Heart left ventricle (tissue), 16 donors: Measurements from ENCODE around the gene MYO1E. TPM values are rescaled to one million over a fixed set of nuclear protein-coding genes. Genes with fewer than 3 reads are reported as not detected.

Experiments used
- ATAC-seq, 4 donors: fragments of 200-7000 bp; cut with Tn5 transposase; one replicate each; pipeline ENCODE4 v1.9.1; 2020 to 2022; ENCODE audit warnings: moderate library complexity in 4 of 4, mild to moderate bottlenecking in 3 of 4, moderate number of reproducible peaks in 1 of 4
- DNase-seq, 5 donors: peaks; one replicate each; pipeline ENCODE4 v3.0.0-alpha.2; 2020
- H3K27ac ChIP-seq, 12 donors: fragments of 200-600 bp; sonication (generic) in 4 of 12; one replicate each; pipeline versions ENCODE4 v1.5.0 to v1.8.0; 2016 to 2022; ENCODE audit warnings: mild to moderate bottlenecking in 2 of 12
- H3K27me3 ChIP-seq, 9 donors: fragments of 200-600 bp; sonication (generic) in 2 of 9; one replicate each; pipeline versions ENCODE4 v1.5.1 to v1.8.0; 2016 to 2022; ENCODE audit warnings: mild to moderate bottlenecking in 3 of 9
- H3K36me3 ChIP-seq, 9 donors: fragments of 200-600 bp; sonication (generic) in 2 of 9; one replicate each; pipeline versions ENCODE4 v1.5.0 to v1.8.0; 2018 to 2022; ENCODE audit warnings: mild to moderate bottlenecking in 2 of 9
- H3K4me1 ChIP-seq, 12 donors: fragments of 200-600 bp; sonication (generic) in 4 of 12; one replicate each; pipeline versions ENCODE4 v1.5.0 to v1.8.0; 2016 to 2022; ENCODE audit warnings: mild to moderate bottlenecking in 3 of 12
- H3K4me3 ChIP-seq, 12 donors: fragments of 200-600 bp; sonication (generic) in 4 of 12; one replicate each; pipeline versions ENCODE4 v1.5.0 to v1.8.0; 2017 to 2022; ENCODE audit warnings: mild to moderate bottlenecking in 9 of 12, moderate library complexity in 4 of 12
- H3K9me3 ChIP-seq, 12 donors: fragments of 200-600 bp; sonication (generic) in 4 of 12; one replicate each; pipeline versions ENCODE4 v1.5.0 to v1.8.0; 2016 to 2022; ENCODE audit warnings: mild to moderate bottlenecking in 1 of 12
- POLR2A ChIP-seq, 2 donors: fragments of 450-650 bp; IDR thresholded peaks; one replicate each; pipeline ENCODE4 v1.6.1; 2017; ENCODE audit warnings: antibody characterized with exemption in 2 of 2, mild to moderate bottlenecking in 2 of 2, moderate library complexity in 2 of 2
- WGBS, 4 donors: extraction: QIAGEN DNeasy Blood & Tissue Kit in 2 of 4; methylation state at CpG; one replicate each; pipeline versions ENCODE4 v1.1.5 to v1.1.7; 2013 to 2018; 5-methylcytosine and 5-hydroxymethylcytosine counted together
- intact Hi-C, 10 donors: fragments of 100-400 bp; cut with DNase I; formaldehyde crosslinking; loops; one replicate each; pipeline versions ENCODE4 v1.11.1 to v1.14.2; 2022
- polyA plus RNA-seq, 2 donors: library from polyadenylated mRNA; stranded (reverse); fragments of 200-250 nt; gene quantifications; one replicate each; pipeline ENCODE4 v1.2.3, GENCODE V29; 2013
- total RNA-seq, 9 donors: library from RNA; depleted of rRNA in 2 of 9; stranded (reverse); fragments of >200 nt in 2 of 9; fragmentation: NEBNext Ultra II Directional in 3 of 9; extraction: Animal tissue kit (Norgen Biotek cat#: 25700) in 3 of 9; gene quantifications; one replicate each; pipeline versions ENCODE4 v1.1.0 to v1.2.4, GENCODE V29; 2016 to 2023
- TF ChIP-seq, protein P1 (sequence below), 12 donors: fragments of 200-600 bp; sonication (generic) in 4 of 12; IDR thresholded peaks; one replicate each; pipeline versions ENCODE4 v1.5.0 to v1.8.0; 2018 to 2022; ENCODE audit warnings: antibody characterized with exemption in 12 of 12, mild to moderate bottlenecking in 5 of 12
- donor health status: ischemic (EF 13 %, LVEDD 7.1; RV severe dilation, severe dysfunction).
- donor health status: healthy with polysubstance abuse.
- donor health status: DM: no; HTN: yes; CAD: no.
- donor health status: DM: no; HTN: no; CAD: no.
- donor health status: ischemic (EF 25% LVEDD 6.9; RV normal size, moderate dysfunction).
- donor health status: ischemic (EF 25% LVEDD 5.7; RV mildly dilated, moderate dysfunction).
- donor health status: healthy.
- donor health status: DM: yes; HTN: yes; CAD: no.
- donor health status: ischemic (EF 35%, LVEDD 5.7; RV mildly dilated, moderate dysfunction).
- donor health status: nonischemic (EF 11% LVEDD 7.7; RV severe dilation, severe dysfunction).
- donor health status: DM: yes; HTN: yes; CAD: no.
- donor health status: PGD.
- donor health status: ischemic (EF 29% LVEDD 5.4; RV normal size, mild dysfunction).
- donor health status: nonischemic (EF 23%, LVEDD 6.1; RV moderate dilation, normal function).

Gene MYO1E
- total and polyA plus RNA-seq, 11 donors = 8.5 to 98.6 (median 25.2) TPM

- 84 to 89% (median 86%) methylated on average over 6 of the region's 6 CpGs for WGBS, 4 donors
- Histone ChIP-seq H3K4me3 (no peak overlapping the region), H3K4me1 (peaks cover 0 to 38% (median 4%) of the 10 kb centered on the region in 12 donors)
Observed at GRCh38 chr15:59307165-59307537, 65.5 kb downstream of the MYO1E start.

DNA sequence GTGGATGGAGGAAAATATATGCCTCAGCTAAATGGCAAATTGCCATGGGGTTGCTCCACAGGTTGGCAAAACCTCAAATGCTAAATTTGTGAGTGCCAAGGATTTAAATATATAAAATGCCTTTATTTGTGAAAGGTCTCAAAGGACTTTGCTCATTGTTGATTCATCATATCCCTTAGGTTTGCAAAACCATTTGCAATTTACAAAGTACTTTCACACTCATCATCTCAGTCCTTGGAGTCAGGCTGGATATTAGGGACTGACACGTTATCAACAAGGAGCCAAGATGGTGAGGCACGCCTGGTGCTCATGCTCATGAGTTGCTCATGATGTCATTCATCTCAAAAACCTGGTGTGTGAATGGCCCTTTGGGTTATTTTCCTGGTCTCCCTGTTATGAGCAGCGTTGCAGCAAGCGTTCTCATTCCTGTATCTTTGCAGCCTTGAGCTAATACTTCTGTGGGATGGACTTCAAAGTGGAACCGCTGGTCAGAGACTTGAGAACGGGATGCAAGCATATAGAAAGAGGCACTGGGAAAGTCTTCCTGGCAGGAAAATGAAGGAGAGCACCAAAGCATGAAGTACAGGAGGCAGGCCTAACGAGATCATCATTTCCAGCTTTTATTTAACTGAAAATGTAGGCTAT, 66.0 kb downstream of the MYO1E start:
- intact Hi-C loops = no loop called here
- no peaks in the 10 kb centered on the region for H3K9me3 ChIP-seq
- peak overlapping the region in 1 of 12 donors; percentile 23 for H3K27ac ChIP-seq
- no peaks in the 10 kb centered on the region for H3K36me3 ChIP-seq
- no peaks in the 10 kb centered on the region for H3K27me3 ChIP-seq
- DNase-seq = no peak
- H3K4me3 ChIP-seq = no peak overlapping the region
- TF ChIP-seq, protein P1, sequence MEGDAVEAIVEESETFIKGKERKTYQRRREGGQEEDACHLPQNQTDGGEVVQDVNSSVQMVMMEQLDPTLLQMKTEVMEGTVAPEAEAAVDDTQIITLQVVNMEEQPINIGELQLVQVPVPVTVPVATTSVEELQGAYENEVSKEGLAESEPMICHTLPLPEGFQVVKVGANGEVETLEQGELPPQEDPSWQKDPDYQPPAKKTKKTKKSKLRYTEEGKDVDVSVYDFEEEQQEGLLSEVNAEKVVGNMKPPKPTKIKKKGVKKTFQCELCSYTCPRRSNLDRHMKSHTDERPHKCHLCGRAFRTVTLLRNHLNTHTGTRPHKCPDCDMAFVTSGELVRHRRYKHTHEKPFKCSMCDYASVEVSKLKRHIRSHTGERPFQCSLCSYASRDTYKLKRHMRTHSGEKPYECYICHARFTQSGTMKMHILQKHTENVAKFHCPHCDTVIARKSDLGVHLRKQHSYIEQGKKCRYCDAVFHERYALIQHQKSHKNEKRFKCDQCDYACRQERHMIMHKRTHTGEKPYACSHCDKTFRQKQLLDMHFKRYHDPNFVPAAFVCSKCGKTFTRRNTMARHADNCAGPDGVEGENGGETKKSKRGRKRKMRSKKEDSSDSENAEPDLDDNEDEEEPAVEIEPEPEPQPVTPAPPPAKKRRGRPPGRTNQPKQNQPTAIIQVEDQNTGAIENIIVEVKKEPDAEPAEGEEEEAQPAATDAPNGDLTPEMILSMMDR (IDR thresholded peaks at IDR 0.05) = no peak
- no peak for ATAC-seq
- H3K4me1 ChIP-seq = peaks cover 0 to 35% (median 3%) of the 10 kb centered on the region in 12 donors
- 79 to 84% (median 80%) methylated on average over 7 of the region's 7 CpGs for WGBS, 4 donors

More at GRCh38 chr15:59307165-59307537, 65.5 kb downstream of the MYO1E start:
- Histone ChIP-seq H3K27ac (peak overlapping the region in 1 of 12 donors; percentile 23), H3K36me3 (no peaks in the 10 kb centered on the region), H3K27me3 (no peaks in the 10 kb centered on the region), H3K9me3 (no peaks in the 10 kb centered on the region)
- DNase-seq = no peak
- intact Hi-C loops = no loop called here
- TF ChIP-seq POLR2A (IDR thresholded peaks at IDR 0.05) = no peak
- TF ChIP-seq, protein P1 (IDR thresholded peaks at IDR 0.05) = no peak
- no peak for ATAC-seq

- peaks cover 0 to 47% (median 7%) of the 10 kb centered on the region in 12 donors for H3K4me1 ChIP-seq
- peak overlapping the region in 1 of 12 donors; percentile 69 for H3K27ac ChIP-seq
- no peaks in the 10 kb centered on the region for H3K9me3 ChIP-seq
- H3K4me3 ChIP-seq = no peak overlapping the region
- WGBS, 4 donors = 70 to 85% (median 75%) methylated on average over 6 of the region's 6 CpGs
- H3K27me3 ChIP-seq = no peaks in the 10 kb centered on the region
- intact Hi-C loops = no loop called here
- H3K36me3 ChIP-seq = no peaks in the 10 kb centered on the region
- TF ChIP-seq, protein P1 (IDR thresholded peaks at IDR 0.05) = no peak
- no peak for TF ChIP-seq POLR2A (IDR thresholded peaks at IDR 0.05)
- DNase-seq = no peak
- ATAC-seq = no peak
Observed at GRCh38 chr15:59304807-59305206, 67.9 kb downstream of the MYO1E start.

GRCh38 chr15:59304034-59304795, 68.5 kb downstream of the MYO1E start:
- ATAC-seq = no peak
- intact Hi-C loops = no loop called here
- Histone ChIP-seq H3K4me1 (peaks cover 0 to 53% (median 7%) of the 10 kb centered on the region in 12 donors), H3K4me3 (no peak overlapping the region), H3K27ac (no peak overlapping the region), H3K36me3 (no peaks in the 10 kb centered on the region), H3K27me3 (no peaks in the 10 kb centered on the region), H3K9me3 (no peaks in the 10 kb centered on the region)
- no peak for TF ChIP-seq POLR2A (IDR thresholded peaks at IDR 0.05)
- TF ChIP-seq, protein P1 (IDR thresholded peaks at IDR 0.05) = no peak
- WGBS, 4 donors = 92 to 94% (median 93%) methylated on average over 15 of the region's 15 CpGs
- no peak for DNase-seq
